GM23338 (cell line): Measurements from ENCODE around the gene KCNH5. TPM values are rescaled to one million over a fixed set of nuclear protein-coding genes. Genes with fewer than 3 reads are reported as not detected.

ENCODE experiments used
- ATAC-seq: fragments of 200-7000 bp; cut with Tn5 transposase; 3 replicates; pipeline ENCODE4 v1.9.1; 2020
- DNase-seq: peaks from one replicate; pipeline ENCODE4 v3.0.0-alpha.2; 2015; ENCODE audit warnings: low spot score
- H2AFZ ChIP-seq: fragments of 200-600 bp; sonication (generic); 2 replicates; pipeline ENCODE4 v1.8.0; 2016; ENCODE audit warnings: antibody characterized with exemption, mild to moderate bottlenecking, moderate library complexity
- H3F3A ChIP-seq: fragments of 200-600 bp; sonication (generic); replicated peaks from 2 replicates; pipeline ENCODE4 v1.8.0; 2017; ENCODE audit warnings: antibody characterized with exemption, mixed run types, low read depth
- H3K27ac ChIP-seq: fragments of 200-600 bp; sonication (generic); 2 replicates; pipeline ENCODE4 v1.6.1; 2016; ENCODE audit warnings: low read depth
- H3K27me3 ChIP-seq: fragments of 200-600 bp; sonication (generic); 2 replicates; pipeline ENCODE4 v1.8.0; 2016; ENCODE audit warnings: mild to moderate bottlenecking, mixed run types, moderate library complexity; ENCODE audit not compliant: insufficient read depth
- H3K36me3 ChIP-seq: fragments of 200-600 bp; sonication (generic); 2 replicates; pipeline ENCODE4 v1.8.0; 2016; ENCODE audit warnings: mild to moderate bottlenecking; ENCODE audit not compliant: insufficient read depth
- H3K4me1 ChIP-seq: fragments of 200-600 bp; sonication (generic); 2 replicates; pipeline ENCODE4 v1.8.0; 2016; ENCODE audit warnings: mild to moderate bottlenecking, moderate library complexity; ENCODE audit not compliant: insufficient read depth
- H3K4me2 ChIP-seq: fragments of 200-600 bp; sonication (generic); 2 replicates; pipeline ENCODE4 v1.7.1; 2017; ENCODE audit warnings: mixed run types
- H3K4me3 ChIP-seq: fragments of 200-600 bp; sonication (generic); 2 replicates; pipeline ENCODE4 v1.6.1; 2016; ENCODE audit warnings: mixed run types
- H3K79me2 ChIP-seq: fragments of 200-600 bp; sonication (generic); replicated peaks from 2 replicates; pipeline ENCODE4 v1.8.0; 2017; ENCODE audit warnings: mild to moderate bottlenecking; ENCODE audit not compliant: insufficient read depth
- H3K9me2 ChIP-seq: fragments of 200-600 bp; sonication (generic); 2 replicates; pipeline ENCODE4 v1.8.0; 2017; ENCODE audit not compliant: insufficient read depth
- H4K20me1 ChIP-seq: fragments of 200-600 bp; sonication (generic); replicated peaks from 2 replicates; pipeline ENCODE4 v1.8.0; 2017; ENCODE audit warnings: mild to moderate bottlenecking; ENCODE audit not compliant: insufficient read depth
- H3K27ac Mint-ChIP-seq: 2 replicates; pipeline ENCODE4 v1.8.0; 2020; ENCODE audit warnings: inconsistent platforms, mild to moderate bottlenecking, moderate library complexity, mixed read lengths
- H3K27me3 Mint-ChIP-seq: 3 replicates; pipeline ENCODE4 v1.8.0; 2022; ENCODE audit warnings: low read depth, mild to moderate bottlenecking, moderate library complexity, mixed read lengths, inconsistent platforms; ENCODE audit not compliant: insufficient read depth, poor library complexity
- H3K36me3 Mint-ChIP-seq: 3 replicates; pipeline ENCODE4 v1.8.0; 2021; ENCODE audit warnings: low read depth, mild to moderate bottlenecking, inconsistent platforms, moderate library complexity, mixed read lengths
- H3K4me1 Mint-ChIP-seq: 3 replicates; pipeline ENCODE4 v1.8.0; 2020; ENCODE audit warnings: mild to moderate bottlenecking, inconsistent platforms, mixed read lengths
- H3K4me3 Mint-ChIP-seq: 3 replicates; pipeline ENCODE4 v1.8.0; 2021; ENCODE audit warnings: moderate library complexity, mild to moderate bottlenecking, inconsistent platforms, mixed read lengths
- H3K9me3 Mint-ChIP-seq: 3 replicates; pipeline ENCODE4 v1.8.0; 2020; ENCODE audit warnings: moderate library complexity, mild to moderate bottlenecking, inconsistent platforms, mixed read lengths
- CREB1 ChIP-seq: fragments of 250-450 bp; sonication (Bioruptor Pico); IDR thresholded peaks from 2 replicates; pipeline ENCODE4 v1.5.0; 2020; ENCODE audit warnings: low read depth, mild to moderate bottlenecking, moderate library complexity
- CTCF ChIP-seq, 2 experiments: fragments of 200-600 bp in 1 of 2; sonication (generic) in 1 of 2; conservative IDR thresholded peaks; 2 replicates each; pipeline versions ENCODE4 v1.5.1 to v1.6.1; 2016 to 2017; ENCODE audit warnings: antibody characterized with exemption in 2 of 2, low read depth in 2 of 2, mild to moderate bottlenecking in 2 of 2, moderate library complexity in 1 of 2
- ETS1 ChIP-seq: IDR thresholded peaks from 2 replicates; pipeline ENCODE4 v1.6.1; 2016; ENCODE audit warnings: antibody characterized with exemption
- EZH2 ChIP-seq: fragments of 200-600 bp; sonication (generic); IDR thresholded peaks from one replicate; pipeline ENCODE4 v1.8.0; 2017; ENCODE audit warnings: antibody characterized with exemption, mild to moderate bottlenecking, low read depth; ENCODE audit not compliant: unreplicated experiment
- EZH2phosphoT487 ChIP-seq: fragments of 200-600 bp; sonication (generic); IDR thresholded peaks from one replicate; pipeline ENCODE4 v1.8.1; 2018; ENCODE audit warnings: antibody characterized with exemption; ENCODE audit not compliant: unreplicated experiment
- JUNB ChIP-seq: IDR thresholded peaks from one replicate; pipeline ENCODE4 v1.6.1; 2016; ENCODE audit warnings: antibody characterized with exemption; ENCODE audit not compliant: unreplicated experiment
- NANOG ChIP-seq: IDR thresholded peaks from 2 replicates; pipeline ENCODE4 v1.6.1; 2016; ENCODE audit warnings: antibody characterized with exemption, borderline replicate concordance
- POLR2AphosphoS5 ChIP-seq: IDR thresholded peaks from 2 replicates; pipeline ENCODE4 v1.6.1; 2016; ENCODE audit warnings: antibody characterized with exemption, low read depth
- REST ChIP-seq: IDR thresholded peaks from one replicate; pipeline ENCODE4 v1.6.1; 2018; ENCODE audit warnings: antibody characterized with exemption; ENCODE audit not compliant: unreplicated experiment
- STAT1 ChIP-seq: IDR thresholded peaks from one replicate; pipeline ENCODE4 v1.6.1; 2016; ENCODE audit warnings: antibody characterized with exemption; ENCODE audit not compliant: unreplicated experiment
- ZNF114 ChIP-seq: fragments of 250-450 bp; sonication (Bioruptor Pico); IDR thresholded peaks from 2 replicates; pipeline ENCODE4 v1.5.0; 2020; ENCODE audit warnings: mild to moderate bottlenecking, moderate library complexity
- ZNF331 ChIP-seq: fragments of 250-450 bp; sonication (Bioruptor Pico); IDR thresholded peaks from 2 replicates; pipeline ENCODE4 v1.5.0; 2020; ENCODE audit warnings: low read depth, mild to moderate bottlenecking, moderate library complexity
- ZNF462 ChIP-seq: fragments of 250-450 bp; sonication (Bioruptor Pico); IDR thresholded peaks from 2 replicates; pipeline ENCODE4 v1.5.0; 2020; ENCODE audit warnings: mild to moderate bottlenecking, moderate library complexity
- polyA plus RNA-seq: library from polyadenylated mRNA; unstranded; fragments of >200 nt; fragmentation: Nextera tagmentation; extraction: Ambion mirVana; gene quantifications from 2 replicates; pipeline ENCODE4 v1.2.1, GENCODE V29; 2016
- total RNA-seq: library from RNA; depleted of rRNA; stranded (reverse); fragments of >200 nt; shearing (Covaris generic); gene quantifications from 2 replicates; pipeline ENCODE4 v1.2.3, GENCODE V29; 2014

KCNH5 gene
- total and polyA plus RNA-seq, 2 experiments from 2014 or later: 0.71 to 0.83 TPM

- H3K4me3 ChIP-seq: no peak overlapping the region
- no peaks in the 10 kb centered on the region for H3K27me3 ChIP-seq
- H4K20me1 ChIP-seq: no peaks in the 10 kb centered on the region
- H3K27me3 Mint-ChIP-seq: no peaks in the 10 kb centered on the region
- peaks cover 2% of the 10 kb centered on the region for H3K4me1 Mint-ChIP-seq
- H3K4me2 ChIP-seq: no peak overlapping the region
- H3K4me1 ChIP-seq: no peaks in the 10 kb centered on the region
- H3K27ac Mint-ChIP-seq: no peak overlapping the region
- no peak overlapping the region for H2AFZ ChIP-seq
- H3K36me3 Mint-ChIP-seq: no peaks in the 10 kb centered on the region
- no peaks in the 10 kb centered on the region for H3K9me2 ChIP-seq
- DNase-seq (no peak), ATAC-seq (no peak)
- TF ChIP-seq ZNF114 (CRISPR knock-in tag) (no peak), NANOG (no peak), ZNF331 (CRISPR knock-in tag) (no peak), POLR2AphosphoS5 (no peak), EZH2phosphoT487 (no peak), REST (no peak), JUNB (no peak), ETS1 (no peak), ZNF462 (CRISPR knock-in tag) (no peak), CREB1 (no peak), STAT1 (no peak), EZH2 (no peak), CTCF (conservative IDR thresholded peaks at IDR 0.05; ENCODE audit: low read depth in 2 of 2) (no peak)
- H3K4me3 Mint-ChIP-seq: no peak overlapping the region
- H3K79me2 ChIP-seq: no peaks in the 10 kb centered on the region
- H3F3A ChIP-seq: no peaks in the 10 kb centered on the region
- H3K36me3 ChIP-seq: no peaks in the 10 kb centered on the region
- no peaks in the 10 kb centered on the region for H3K9me3 Mint-ChIP-seq
- H3K27ac ChIP-seq: no peak overlapping the region
These were observed 374.7 kb downstream of the KCNH5 start for GRCh38 chr14:62670526-62670925.
